Skeletal muscle tissue (tissue), 4 donors: Measurements from ENCODE around the gene DSE. TPM values are rescaled to one million over a fixed set of nuclear protein-coding genes. Genes with fewer than 3 reads are reported as not detected.

Experiments
- H3K27ac ChIP-seq: one replicate; pipeline ENCODE4 v1.7.0; 2013; ENCODE audit warnings: mild to moderate bottlenecking, low read depth, low read length, inconsistent platforms
- H3K27me3 ChIP-seq, 3 donors: one replicate each; pipeline ENCODE4 v1.7.0; 2013; ENCODE audit warnings: low read length in 3 of 3; ENCODE audit not compliant: control insufficient read depth in 3 of 3, insufficient read depth in 3 of 3
- H3K36me3 ChIP-seq, 3 donors: one replicate each; pipeline ENCODE4 v1.7.0; 2013; ENCODE audit warnings: low read length in 3 of 3; ENCODE audit not compliant: control insufficient read depth in 3 of 3, insufficient read depth in 3 of 3
- H3K4me1 ChIP-seq, 3 donors: one replicate each; pipeline ENCODE4 v1.7.0; 2013; ENCODE audit warnings: low read length in 3 of 3, mild to moderate bottlenecking in 3 of 3; ENCODE audit not compliant: control insufficient read depth in 3 of 3, insufficient read depth in 3 of 3
- H3K4me3 ChIP-seq, 3 donors: one replicate each; pipeline ENCODE4 v1.7.0; 2013; ENCODE audit warnings: low read length in 3 of 3
- H3K9ac ChIP-seq, 3 donors: one replicate each; pipeline ENCODE4 v1.7.0; 2013; ENCODE audit warnings: low read length in 3 of 3, mild to moderate bottlenecking in 3 of 3, moderate library complexity in 2 of 3, low read depth in 1 of 3
- H3K9me3 ChIP-seq, 3 donors: one replicate each; pipeline ENCODE4 v1.7.0; 2013; ENCODE audit warnings: low read length in 3 of 3; ENCODE audit not compliant: control insufficient read depth in 3 of 3
- total RNA-seq: library from RNA; depleted of rRNA; stranded (reverse); fragments of >200 nt; gene quantifications from one replicate; pipeline ENCODE4 v1.2.3, GENCODE V29; 2014
- donor health status: Osteomylitis.

The DSE gene
- total RNA-seq, 1 donor from 2014 or later = 26.1 TPM

GRCh38 chr6:116405138-116405537 lies 34.4 kb downstream of the DSE start:
- Histone ChIP-seq H3K27ac (peak overlapping the region; percentile 28), H3K36me3 (no peaks in the 10 kb centered on the region), H3K9me3 (no peaks in the 10 kb centered on the region), H3K27me3 (no peaks in the 10 kb centered on the region), H3K4me1 (peaks cover 15 to 43% (median 31%) of the 10 kb centered on the region in 3 donors), H3K9ac (peak overlapping the region in 2 of 3 donors; percentile 25 to 52), H3K4me3 (peak overlapping the region in 1 of 3 donors; percentile 55)

- Histone ChIP-seq H3K27me3 (no peaks in the 10 kb centered on the region), H3K9ac (peak overlapping the region in 1 of 3 donors; percentile 25)
Observed at GRCh38 chr6:116405652-116406356, 35.1 kb downstream of the DSE start.

GRCh38 chr6:116406678-116407345 lies 36.1 kb downstream of the DSE start:
- Histone ChIP-seq H3K4me3 (no peak overlapping the region), H3K9ac (no peak overlapping the region)

More at GRCh38 chr6:116405652-116406356, 35.1 kb downstream of the DSE start:
- H3K9me3 ChIP-seq = no peaks in the 10 kb centered on the region
- H3K4me3 ChIP-seq = peak overlapping the region in 2 of 3 donors; percentile 4 to 55
- no peaks in the 10 kb centered on the region for H3K36me3 ChIP-seq
- peak overlapping the region; percentile 28 for H3K27ac ChIP-seq
- peaks cover 17 to 44% (median 34%) of the 10 kb centered on the region in 3 donors for H3K4me1 ChIP-seq

GRCh38 chr6:116408491-116408890 lies 37.7 kb downstream of the DSE start:
- H3K4me3 ChIP-seq = peak overlapping the region; percentile 22 to 55 (median 53)
- peak overlapping the region; percentile 8 for H3K27ac ChIP-seq
- no peaks in the 10 kb centered on the region for H3K36me3 ChIP-seq
- no peaks in the 10 kb centered on the region for H3K27me3 ChIP-seq
- no peaks in the 10 kb centered on the region for H3K9me3 ChIP-seq
- H3K9ac ChIP-seq = peak overlapping the region; percentile 3 to 71 (median 4)
- H3K4me1 ChIP-seq = peaks cover 22 to 57% (median 48%) of the 10 kb centered on the region in 3 donors

More at GRCh38 chr6:116406678-116407345, 36.1 kb downstream of the DSE start:
- Histone ChIP-seq H3K27ac (peak overlapping the region; percentile 14), H3K36me3 (no peaks in the 10 kb centered on the region), H3K9me3 (no peaks in the 10 kb centered on the region), H3K4me1 (peaks cover 17 to 53% (median 43%) of the 10 kb centered on the region in 3 donors), H3K27me3 (no peaks in the 10 kb centered on the region)

- Histone ChIP-seq H3K27me3 (no peaks in the 10 kb centered on the region), H3K4me3 (no peak overlapping the region), H3K9me3 (no peaks in the 10 kb centered on the region), H3K36me3 (no peaks in the 10 kb centered on the region), H3K4me1 (peaks cover 22 to 49% (median 48%) of the 10 kb centered on the region in 3 donors), H3K27ac (peak overlapping the region; percentile 84), H3K9ac (no peak overlapping the region)
Observed at GRCh38 chr6:116409756-116410155, 39.0 kb downstream of the DSE start.

- Histone ChIP-seq H3K27me3 (no peaks in the 10 kb centered on the region), H3K27ac (peak overlapping the region; percentile 84)
Observed at GRCh38 chr6:116411284-116411623, 40.5 kb downstream of the DSE start.

GRCh38 chr6:116412270-116412669 lies 41.5 kb downstream of the DSE start:
- peak overlapping the region; percentile 7 to 69 (median 36) for H3K9ac ChIP-seq
- peak overlapping the region; percentile 84 for H3K27ac ChIP-seq

More at GRCh38 chr6:116411284-116411623, 40.5 kb downstream of the DSE start:
- H3K9ac ChIP-seq = peak overlapping the region; percentile 36 to 69 (median 47)
- H3K4me3 ChIP-seq = peak overlapping the region; percentile 13 to 62 (median 42)
- H3K4me1 ChIP-seq = peaks cover 18 to 40% (median 36%) of the 10 kb centered on the region in 3 donors
- H3K36me3 ChIP-seq = no peaks in the 10 kb centered on the region
- H3K9me3 ChIP-seq = no peaks in the 10 kb centered on the region

GRCh38 chr6:116413357-116413756 lies 42.6 kb downstream of the DSE start:
- H3K27me3 ChIP-seq = no peaks in the 10 kb centered on the region
- no peak overlapping the region for H3K4me3 ChIP-seq
- H3K27ac ChIP-seq = no peak overlapping the region
- peaks cover 10 to 25% (median 25%) of the 10 kb centered on the region in 3 donors for H3K4me1 ChIP-seq
- no peaks in the 10 kb centered on the region for H3K36me3 ChIP-seq
- no peak overlapping the region for H3K9ac ChIP-seq
- H3K9me3 ChIP-seq = no peaks in the 10 kb centered on the region

More at GRCh38 chr6:116412270-116412669, 41.5 kb downstream of the DSE start:
- no peaks in the 10 kb centered on the region for H3K9me3 ChIP-seq
- peaks cover 13 to 34% (median 30%) of the 10 kb centered on the region in 3 donors for H3K4me1 ChIP-seq
- H3K36me3 ChIP-seq = no peaks in the 10 kb centered on the region
- peak overlapping the region in 1 of 3 donors; percentile 48 for H3K4me3 ChIP-seq
- H3K27me3 ChIP-seq = no peaks in the 10 kb centered on the region

GRCh38 chr6:116417661-116418060 lies 46.9 kb downstream of the DSE start:
- H3K36me3 ChIP-seq = no peaks in the 10 kb centered on the region
- no peak overlapping the region for H3K27ac ChIP-seq
- no peak overlapping the region for H3K9ac ChIP-seq
- H3K27me3 ChIP-seq = no peaks in the 10 kb centered on the region
- H3K9me3 ChIP-seq = no peaks in the 10 kb centered on the region
- H3K4me1 ChIP-seq = no peaks in the 10 kb centered on the region
- H3K4me3 ChIP-seq = no peak overlapping the region
